ENCODE data around the gene CACNA1I.

DNA sequence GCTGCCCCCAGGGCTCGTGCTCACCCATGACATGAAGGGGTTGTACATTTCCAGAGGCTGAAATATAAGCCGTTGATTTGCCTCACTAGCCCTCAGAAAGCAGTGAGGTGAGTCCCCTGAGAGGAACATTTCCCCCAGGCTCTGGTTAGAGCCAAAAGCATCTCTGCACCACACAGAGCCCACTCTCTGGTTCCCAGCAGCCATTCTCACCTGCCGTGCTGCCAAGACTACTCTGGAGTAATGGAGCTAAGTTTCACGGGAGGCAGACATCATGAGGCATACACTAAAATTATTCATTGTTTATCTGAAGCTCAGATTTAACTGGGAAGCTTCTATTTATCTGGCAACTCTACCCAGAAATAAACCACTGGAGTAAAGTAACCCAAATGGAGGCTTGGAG, 40.8 kb downstream of the CACNA1I start:
- TF ChIP-seq POLR2A (IDR thresholded peaks at IDR 0.05; ENCODE audit: low read depth, low read length) = no peak
- no peak for TF ChIP-seq POLR2AphosphoS5 (IDR thresholded peaks at IDR 0.05; ENCODE audit: low read depth, low read length)
